Breast epithelium (tissue), 4 donors: Measurements from ENCODE around the gene ANHX. TPM values are rescaled to one million over a fixed set of nuclear protein-coding genes. Genes with fewer than 3 reads are reported as not detected.

ENCODE experiments used
- DNase-seq, 2 donors: peaks; one replicate each; pipeline ENCODE4 v3.0.0-alpha.2; 2019; ENCODE audit warnings: low spot score in 2 of 2
- H3K27ac ChIP-seq, 2 donors: fragments of 200-600 bp; sonication (generic) in 1 of 2; one replicate each; pipeline ENCODE4 v1.5.1; 2016 to 2019; ENCODE audit warnings: mild to moderate bottlenecking in 1 of 2
- H3K27me3 ChIP-seq, 2 donors: fragments of 200-600 bp; sonication (generic) in 1 of 2; one replicate each; pipeline versions ENCODE4 v1.5.1 to v1.6.0; 2017 to 2019; ENCODE audit warnings: control low read depth in 1 of 2, mild to moderate bottlenecking in 1 of 2
- H3K36me3 ChIP-seq: fragments of 200-600 bp; one replicate; pipeline ENCODE4 v1.5.1; 2019
- H3K4me1 ChIP-seq, 2 donors: fragments of 200-600 bp; sonication (generic); one replicate each; pipeline ENCODE4 v1.5.1; 2016 to 2019; ENCODE audit warnings: control low read depth in 1 of 2
- H3K4me3 ChIP-seq, 3 donors: fragments of 200-600 bp; sonication (generic); 1 replicate in 2 of 3; 2 replicates in 1 of 3; pipeline ENCODE4 v1.5.1; 2016 to 2019; ENCODE audit warnings: mild to moderate bottlenecking in 3 of 3, moderate library complexity in 2 of 3
- H3K9me3 ChIP-seq, 2 donors: fragments of 200-600 bp; sonication (generic) in 1 of 2; one replicate each; pipeline ENCODE4 v1.5.1; 2016 to 2019; ENCODE audit warnings: control low read depth in 1 of 2
- POLR2A ChIP-seq: fragments of 450-650 bp; IDR thresholded peaks from one replicate; pipeline ENCODE4 v1.6.1; 2016; ENCODE audit warnings: antibody characterized with exemption, mild to moderate bottlenecking, moderate library complexity
- POLR2AphosphoS5 ChIP-seq, 3 donors: sonication (generic); formaldehyde crosslinking; IDR thresholded peaks; one replicate each; pipeline ENCODE4 v1.6.1; 2017; ENCODE audit warnings: antibody characterized with exemption in 3 of 3
- intact Hi-C: fragments of 100-400 bp; cut with DNase I; formaldehyde crosslinking; loops from one replicate; pipeline ENCODE4 v1.15.1; 2023; ENCODE audit warnings: low total_unique reads
- total RNA-seq, 3 donors: library from RNA; depleted of rRNA; stranded (reverse); fragments of >200 nt; gene quantifications; one replicate each; pipeline ENCODE4 v1.1.0, GENCODE V29; 2016
- TF ChIP-seq, protein P1 (sequence below), 3 donors: fragments of 450-650 bp; IDR thresholded peaks; one replicate each; pipeline ENCODE4 v1.5.1; 2016 to 2017; ENCODE audit warnings: antibody characterized with exemption in 3 of 3, mild to moderate bottlenecking in 3 of 3, moderate library complexity in 3 of 3

The ANHX gene
- total RNA-seq, 3 donors from 2014 or later = not detected

DNA sequence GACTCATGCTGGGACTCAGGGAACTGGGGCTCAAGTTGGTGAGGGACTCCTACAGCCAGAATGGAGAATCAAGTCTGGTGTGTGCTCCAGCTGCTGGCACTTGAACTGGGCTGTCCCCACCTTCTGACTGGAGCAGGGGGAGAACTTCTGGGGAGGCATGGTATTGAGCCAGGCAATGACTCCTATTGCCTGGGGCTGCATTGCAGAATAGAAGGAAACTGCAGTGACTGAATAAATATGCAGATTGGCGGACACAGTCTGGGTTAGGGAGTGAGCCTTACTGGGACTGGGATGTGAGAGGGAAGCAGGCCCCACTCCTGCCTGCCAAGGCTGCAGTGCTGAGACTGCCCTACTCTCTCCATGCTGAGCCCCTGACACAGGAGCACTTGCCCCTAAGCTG lies 63.2 kb downstream of the ANHX start:
- Histone ChIP-seq H3K9me3 (peaks cover 39 to 91% of the 10 kb centered on the region in 2 donors), H3K4me3 (no peak overlapping the region), H3K27ac (no peak overlapping the region), H3K36me3 (no peaks in the 10 kb centered on the region), H3K27me3 (no peaks in the 10 kb centered on the region), H3K4me1 (no peaks in the 10 kb centered on the region)
- no peak for TF ChIP-seq POLR2A
- no peak for TF ChIP-seq POLR2AphosphoS5 (IDR thresholded peaks at IDR 0.05)
- TF ChIP-seq, protein P1, sequence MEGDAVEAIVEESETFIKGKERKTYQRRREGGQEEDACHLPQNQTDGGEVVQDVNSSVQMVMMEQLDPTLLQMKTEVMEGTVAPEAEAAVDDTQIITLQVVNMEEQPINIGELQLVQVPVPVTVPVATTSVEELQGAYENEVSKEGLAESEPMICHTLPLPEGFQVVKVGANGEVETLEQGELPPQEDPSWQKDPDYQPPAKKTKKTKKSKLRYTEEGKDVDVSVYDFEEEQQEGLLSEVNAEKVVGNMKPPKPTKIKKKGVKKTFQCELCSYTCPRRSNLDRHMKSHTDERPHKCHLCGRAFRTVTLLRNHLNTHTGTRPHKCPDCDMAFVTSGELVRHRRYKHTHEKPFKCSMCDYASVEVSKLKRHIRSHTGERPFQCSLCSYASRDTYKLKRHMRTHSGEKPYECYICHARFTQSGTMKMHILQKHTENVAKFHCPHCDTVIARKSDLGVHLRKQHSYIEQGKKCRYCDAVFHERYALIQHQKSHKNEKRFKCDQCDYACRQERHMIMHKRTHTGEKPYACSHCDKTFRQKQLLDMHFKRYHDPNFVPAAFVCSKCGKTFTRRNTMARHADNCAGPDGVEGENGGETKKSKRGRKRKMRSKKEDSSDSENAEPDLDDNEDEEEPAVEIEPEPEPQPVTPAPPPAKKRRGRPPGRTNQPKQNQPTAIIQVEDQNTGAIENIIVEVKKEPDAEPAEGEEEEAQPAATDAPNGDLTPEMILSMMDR (IDR thresholded peaks at IDR 0.05) = no peak
- no peak for DNase-seq
- intact Hi-C loops = no loop called here

Other genes with a start within 250 kb of the ANHX start
- 10 to 100 TPM; 12.0 to 19.6 (median 19.0) TPM for gene ZNF26, start 249.5 kb downstream of the ANHX start, total RNA-seq
- gene ZNF84, start 198.4 kb downstream of the ANHX start, total RNA-seq = 10 to 100 TPM; 25.0 to 61.0 (median 29.2) TPM
- 10 to 100 TPM in 2 of 3 donors, 1 to 10 TPM in 1; 9.3 to 34.5 (median 22.3) TPM for gene ZNF140, start 155.0 kb downstream of the ANHX start, total RNA-seq
- gene ZNF891, start 105.6 kb downstream of the ANHX start, total RNA-seq = 1 to 10 TPM; 2.7 to 5.7 (median 4.6) TPM
- gene ZNF10, start 105.2 kb downstream of the ANHX start, total RNA-seq = 10 to 100 TPM; 12.8 to 35.0 (median 13.4) TPM
- gene ZNF268, start 54.4 kb downstream of the ANHX start, total RNA-seq = 10 to 100 TPM; 15.4 to 38.2 (median 23.3) TPM